Measurements from ENCODE around the gene GRXCR2.
"Not testable (repeated sequence)": the region's sequence is repeated elsewhere in the genome, so short reads cannot be mapped to it uniquely, and the experiment has no call there.

DNA sequence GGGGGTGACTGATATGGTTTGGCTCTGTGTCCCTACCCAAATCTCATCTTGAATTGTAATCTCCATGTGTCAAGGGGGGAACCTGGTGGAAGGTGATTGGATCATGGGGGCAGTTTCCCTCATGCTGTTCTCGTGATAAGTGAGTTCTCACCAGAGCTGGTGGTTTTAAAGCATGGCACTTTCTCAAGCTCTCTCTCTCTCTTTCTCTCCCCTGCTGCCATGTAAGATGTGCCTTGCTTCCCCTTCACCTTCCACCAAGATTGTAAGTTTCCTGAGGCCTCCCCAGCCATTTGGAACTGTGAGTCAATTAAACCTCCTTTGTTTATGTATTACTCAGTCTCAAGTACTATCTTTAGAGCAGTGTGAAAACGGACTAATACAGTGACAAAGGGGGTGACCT lies 8.4 kb downstream of the GRXCR2 start:
- TF ChIP-seq, protein P1, sequence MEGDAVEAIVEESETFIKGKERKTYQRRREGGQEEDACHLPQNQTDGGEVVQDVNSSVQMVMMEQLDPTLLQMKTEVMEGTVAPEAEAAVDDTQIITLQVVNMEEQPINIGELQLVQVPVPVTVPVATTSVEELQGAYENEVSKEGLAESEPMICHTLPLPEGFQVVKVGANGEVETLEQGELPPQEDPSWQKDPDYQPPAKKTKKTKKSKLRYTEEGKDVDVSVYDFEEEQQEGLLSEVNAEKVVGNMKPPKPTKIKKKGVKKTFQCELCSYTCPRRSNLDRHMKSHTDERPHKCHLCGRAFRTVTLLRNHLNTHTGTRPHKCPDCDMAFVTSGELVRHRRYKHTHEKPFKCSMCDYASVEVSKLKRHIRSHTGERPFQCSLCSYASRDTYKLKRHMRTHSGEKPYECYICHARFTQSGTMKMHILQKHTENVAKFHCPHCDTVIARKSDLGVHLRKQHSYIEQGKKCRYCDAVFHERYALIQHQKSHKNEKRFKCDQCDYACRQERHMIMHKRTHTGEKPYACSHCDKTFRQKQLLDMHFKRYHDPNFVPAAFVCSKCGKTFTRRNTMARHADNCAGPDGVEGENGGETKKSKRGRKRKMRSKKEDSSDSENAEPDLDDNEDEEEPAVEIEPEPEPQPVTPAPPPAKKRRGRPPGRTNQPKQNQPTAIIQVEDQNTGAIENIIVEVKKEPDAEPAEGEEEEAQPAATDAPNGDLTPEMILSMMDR (conservative IDR thresholded peaks at IDR 0.05; ENCODE audit: low read depth, low read length) = not testable (repeated sequence)
- TF ChIP-seq POLR2A (IDR thresholded peaks at IDR 0.05; ENCODE audit: low read depth, low read length); FOS (IDR thresholded peaks at IDR 0.05; ENCODE audit: low read depth, low read length); RAD21 (IDR thresholded peaks at IDR 0.05; ENCODE audit: low read length): not testable (repeated sequence)
- TF ChIP-seq, protein P2, sequence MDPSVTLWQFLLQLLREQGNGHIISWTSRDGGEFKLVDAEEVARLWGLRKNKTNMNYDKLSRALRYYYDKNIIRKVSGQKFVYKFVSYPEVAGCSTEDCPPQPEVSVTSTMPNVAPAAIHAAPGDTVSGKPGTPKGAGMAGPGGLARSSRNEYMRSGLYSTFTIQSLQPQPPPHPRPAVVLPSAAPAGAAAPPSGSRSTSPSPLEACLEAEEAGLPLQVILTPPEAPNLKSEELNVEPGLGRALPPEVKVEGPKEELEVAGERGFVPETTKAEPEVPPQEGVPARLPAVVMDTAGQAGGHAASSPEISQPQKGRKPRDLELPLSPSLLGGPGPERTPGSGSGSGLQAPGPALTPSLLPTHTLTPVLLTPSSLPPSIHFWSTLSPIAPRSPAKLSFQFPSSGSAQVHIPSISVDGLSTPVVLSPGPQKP (IDR thresholded peaks at IDR 0.05; ENCODE audit: borderline replicate concordance, low read depth, low read length) = not testable (repeated sequence)
